A549 (cell line): ENCODE data around the gene SEC14L6. TPM values are rescaled to one million over a fixed set of nuclear protein-coding genes. Genes with fewer than 3 reads are reported as not detected.

Source experiments
- ATAC-seq, 2 experiments: fragments of 200-7000 bp in 1 of 2; fragments of >200 bp in 1 of 2; cut with Nextera tagmentation in 1 of 2; cut with Tn5 transposase in 1 of 2; 3 replicates each; pipeline versions ENCODE4 v1.8.0 to v1.9.1; 2018 to 2020; ENCODE audit warnings: mild to moderate bottlenecking in 1 of 2, moderate library complexity in 1 of 2
- CTCF ChIA-PET: fragments of 300-600 bp; sonication (Branson Sonifier 250); formaldehyde crosslinking; extraction: SDS; loops from one replicate; lab custom pipeline; 2021; ENCODE audit warnings: antibody characterized with exemption, inconsistent platforms; lab: Yijun Ruan, JAX
- POLR2A ChIA-PET: fragments of 350-600 bp; formaldehyde crosslinking; extraction: SDS; loops from one replicate; lab custom pipeline; 2021; ENCODE audit warnings: antibody characterized with exemption, inconsistent platforms; lab: Yijun Ruan, JAX
- DNase-seq, 2 experiments: peaks; one replicate each; pipeline versions ENCODE4 v3.0.0 to v3.0.0-alpha.2; 2011 to 2016; ENCODE audit warnings: low read depth in 1 of 2, low spot score in 1 of 2
- FAIRE-seq: peaks from 2 replicates; lab custom pipeline; 2011; peaks lifted over from hg19 to GRCh38; lab: Jason Lieb, UNC
- H3K27ac ChIP-seq, 2 experiments: fragments of >200 bp; sonication (Bioruptor Twin); formaldehyde crosslinking; 3 replicates each; pipeline ENCODE4 v1.5.1; 2016 to 2017
- H3K4me1 ChIP-seq: fragments of >200 bp; sonication (Bioruptor Twin); formaldehyde crosslinking; 3 replicates; pipeline ENCODE4 v1.6.1; 2016
- H3K4me2 ChIP-seq: fragments of >200 bp; sonication (Bioruptor Twin); formaldehyde crosslinking; 3 replicates; pipeline ENCODE4 v1.6.1; 2016
- H3K4me3 ChIP-seq: fragments of >200 bp; sonication (Bioruptor Twin); formaldehyde crosslinking; 3 replicates; pipeline ENCODE4 v1.5.1; 2016
- H3K9me3 ChIP-seq: fragments of >200 bp; sonication (Bioruptor Twin); formaldehyde crosslinking; 3 replicates; pipeline ENCODE4 v1.6.1; 2016
- BCL3 ChIP-seq: fragments of >200 bp; sonication (Bioruptor Twin); formaldehyde crosslinking; IDR thresholded peaks from 3 replicates; pipeline ENCODE4 v1.6.1; 2016
- CHD4 ChIP-seq: fragments of 200-600 bp; sonication (generic); IDR thresholded peaks from 2 replicates; pipeline ENCODE4 v1.6.1; 2016; ENCODE audit warnings: antibody characterized with exemption, mild to moderate bottlenecking, borderline replicate concordance
- EHMT2 ChIP-seq: fragments of 200-600 bp; sonication (generic); IDR thresholded peaks from 2 replicates; pipeline ENCODE4 v1.6.1; 2016; ENCODE audit warnings: antibody characterized with exemption, low read depth, mild to moderate bottlenecking, moderate library complexity
- HOXA7 ChIP-seq: fragments of 250-450 bp; sonication (Bioruptor Pico); IDR thresholded peaks from 2 replicates; pipeline ENCODE4 v1.5.0; 2020; ENCODE audit warnings: mild to moderate bottlenecking, moderate library complexity
- HOXB13 ChIP-seq: fragments of 250-450 bp; sonication (Bioruptor Pico); IDR thresholded peaks from 2 replicates; pipeline ENCODE4 v1.5.0; 2020; ENCODE audit warnings: low read depth, mild to moderate bottlenecking, moderate library complexity
- HOXB5 ChIP-seq: fragments of 250-450 bp; sonication (Bioruptor Pico); IDR thresholded peaks from 2 replicates; pipeline ENCODE4 v1.5.0; 2020; ENCODE audit warnings: mild to moderate bottlenecking, moderate library complexity
- JUNB ChIP-seq: fragments of >200 bp; sonication (Bioruptor Twin); formaldehyde crosslinking; IDR thresholded peaks from 2 replicates; pipeline ENCODE4 v1.6.1; 2016
- MYC ChIP-seq: IDR thresholded peaks from 2 replicates; pipeline ENCODE4 v1.6.1; 2012; ENCODE audit warnings: mild to moderate bottlenecking, inconsistent platforms, low read length, improper control_type of control experiment, borderline replicate concordance
- PHF8 ChIP-seq: fragments of 200-600 bp; sonication (generic); IDR thresholded peaks from 2 replicates; pipeline ENCODE4 v1.6.1; 2016; ENCODE audit warnings: low read depth, mild to moderate bottlenecking, antibody characterized with exemption, moderate library complexity, borderline replicate concordance
- POLR2A ChIP-seq: IDR thresholded peaks from 2 replicates; pipeline ENCODE4 v1.6.1; 2012; ENCODE audit warnings: mild to moderate bottlenecking, low read length
- RARB ChIP-seq: fragments of 250-450 bp; sonication (Bioruptor Pico); IDR thresholded peaks from 2 replicates; pipeline ENCODE4 v1.8.0; 2021; ENCODE audit warnings: mild to moderate bottlenecking, moderate library complexity
- REST ChIP-seq: fragments of 200-600 bp; sonication (generic); IDR thresholded peaks from 2 replicates; pipeline ENCODE4 v1.6.1; 2016; ENCODE audit warnings: antibody characterized with exemption, mild to moderate bottlenecking, moderate library complexity
- RNF2 ChIP-seq: fragments of 200-600 bp; sonication (generic); IDR thresholded peaks from 2 replicates; pipeline ENCODE4 v1.6.1; 2016; ENCODE audit warnings: low read depth, mild to moderate bottlenecking, antibody characterized with exemption, moderate library complexity, borderline replicate concordance
- SMC3 ChIP-seq: fragments of >200 bp; sonication (Bioruptor Twin); formaldehyde crosslinking; IDR thresholded peaks from 3 replicates; pipeline ENCODE4 v1.6.1; 2018; ENCODE audit warnings: inconsistent platforms
- SREBF2 ChIP-seq: fragments of 450-650 bp; IDR thresholded peaks from 2 replicates; pipeline ENCODE4 v1.6.1; 2014; ENCODE audit warnings: mild to moderate bottlenecking, moderate library complexity
- TFCP2L1 ChIP-seq: fragments of 250-450 bp; sonication (Bioruptor Pico); IDR thresholded peaks from 2 replicates; pipeline ENCODE4 v1.5.0; 2021; ENCODE audit warnings: mild to moderate bottlenecking
- TP53 ChIP-seq: fragments of 250-450 bp; sonication (Bioruptor Pico); IDR thresholded peaks from 2 replicates; pipeline ENCODE4 v1.5.0; 2021; ENCODE audit warnings: mild to moderate bottlenecking, moderate library complexity
- ZNF302 ChIP-seq: fragments of 250-450 bp; sonication (Bioruptor Pico); IDR thresholded peaks from 2 replicates; pipeline ENCODE4 v1.9.0; 2021; ENCODE audit warnings: inconsistent platforms, mild to moderate bottlenecking, moderate library complexity
- ZSCAN20 ChIP-seq: fragments of 250-450 bp; sonication (Bioruptor Pico); IDR thresholded peaks from 2 replicates; pipeline ENCODE4 v1.8.0; 2022; ENCODE audit warnings: mild to moderate bottlenecking, moderate library complexity
- WGBS: methylation state at CpG from one replicate; pipeline ENCODE4 v1.1.6; 2017; ENCODE audit errors: missing lambda C conversion rate; 5-methylcytosine and 5-hydroxymethylcytosine counted together
- polyA plus RNA-seq, 4 experiments: library from polyadenylated mRNA; depleted of rRNA in 3 of 4; stranded (reverse); fragments of >200 nt; fragmentation: RNase III in 1 of 4; extraction: RNeasy Plus Mini Kit Qiagen cat#74134 plus additional on column Dnase treatment in 1 of 4; gene quantifications; 2 replicates in 3 of 4; 3 replicates in 1 of 4; pipeline ENCODE4 v1.2.3, GENCODE V29; 2011 to 2017
- TF ChIP-seq, protein P1 (sequence below): fragments of 250-450 bp; sonication (Bioruptor Pico); IDR thresholded peaks from 2 replicates; pipeline ENCODE4 v1.5.0; 2021; ENCODE audit warnings: mild to moderate bottlenecking, moderate library complexity, borderline replicate concordance
- TF ChIP-seq, protein P2 (sequence below): IDR thresholded peaks from 2 replicates; pipeline ENCODE4 v1.6.1; 2012
- TF ChIP-seq, protein P3 (sequence below): fragments of >200 bp; sonication (Bioruptor Twin); formaldehyde crosslinking; IDR thresholded peaks from 2 replicates; pipeline ENCODE4 v1.6.1; 2016

Gene SEC14L6
- polyA plus RNA-seq, 2 of the 4 experiments (the other 2 are of a cell fraction): not detected

- H3K27ac ChIP-seq: no peak overlapping the region
- DNase-seq (no peak), FAIRE-seq (no peak), ATAC-seq (no peak)
- H3K9me3 ChIP-seq: no peaks in the 10 kb centered on the region
- no peaks in the 10 kb centered on the region for H3K4me1 ChIP-seq
- TF ChIP-seq, protein P1, sequence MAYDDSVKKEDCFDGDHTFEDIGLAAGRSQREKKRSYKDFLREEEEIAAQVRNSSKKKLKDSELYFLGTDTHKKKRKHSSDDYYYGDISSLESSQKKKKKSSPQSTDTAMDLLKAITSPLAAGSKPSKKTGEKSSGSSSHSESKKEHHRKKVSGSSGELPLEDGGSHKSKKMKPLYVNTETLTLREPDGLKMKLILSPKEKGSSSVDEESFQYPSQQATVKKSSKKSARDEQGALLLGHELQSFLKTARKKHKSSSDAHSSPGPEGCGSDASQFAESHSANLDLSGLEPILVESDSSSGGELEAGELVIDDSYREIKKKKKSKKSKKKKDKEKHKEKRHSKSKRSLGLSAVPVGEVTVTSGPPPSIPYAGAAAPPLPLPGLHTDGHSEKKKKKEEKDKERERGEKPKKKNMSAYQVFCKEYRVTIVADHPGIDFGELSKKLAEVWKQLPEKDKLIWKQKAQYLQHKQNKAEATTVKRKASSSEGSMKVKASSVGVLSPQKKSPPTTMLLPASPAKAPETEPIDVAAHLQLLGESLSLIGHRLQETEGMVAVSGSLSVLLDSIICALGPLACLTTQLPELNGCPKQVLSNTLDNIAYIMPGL (CRISPR knock-in tag): no peak
- TF ChIP-seq BCL3: no peak
- TF ChIP-seq SMC3: no peak
- TF ChIP-seq, protein P2, sequence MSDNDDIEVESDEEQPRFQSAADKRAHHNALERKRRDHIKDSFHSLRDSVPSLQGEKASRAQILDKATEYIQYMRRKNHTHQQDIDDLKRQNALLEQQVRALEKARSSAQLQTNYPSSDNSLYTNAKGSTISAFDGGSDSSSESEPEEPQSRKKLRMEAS: no peak
- no peak for TF ChIP-seq HOXA7
- TF ChIP-seq HOXB13 (CRISPR knock-in tag): no peak
- no peak for TF ChIP-seq HOXB5 (CRISPR knock-in tag)
- TF ChIP-seq TP53 (CRISPR knock-in tag): no peak
- TF ChIP-seq REST: no peak
- no peak for TF ChIP-seq TFCP2L1
- no peak for TF ChIP-seq RARB (CRISPR knock-in tag)
- no peak for TF ChIP-seq CHD4
- no peak for TF ChIP-seq POLR2A
- TF ChIP-seq MYC: no peak
- TF ChIP-seq RNF2: no peak
- TF ChIP-seq PHF8: no peak
- TF ChIP-seq ZNF302 (CRISPR knock-in tag): no peak
- TF ChIP-seq, protein P3, sequence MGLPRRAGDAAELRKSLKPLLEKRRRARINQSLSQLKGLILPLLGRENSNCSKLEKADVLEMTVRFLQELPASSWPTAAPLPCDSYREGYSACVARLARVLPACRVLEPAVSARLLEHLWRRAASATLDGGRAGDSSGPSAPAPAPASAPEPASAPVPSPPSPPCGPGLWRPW: no peak
- TF ChIP-seq ZSCAN20 (CRISPR knock-in tag): no peak
- no peak for TF ChIP-seq EHMT2
- no peak overlapping the region for H3K4me2 ChIP-seq
- H3K4me3 ChIP-seq: no peak overlapping the region
- WGBS: 87% methylated on average over 6 of the region's 6 CpGs
- CTCF ChIA-PET: no interaction called here
- POLR2A ChIA-PET: no interaction called here
Measured at GRCh38 chr22:30538280-30538679, 8.3 kb downstream of the SEC14L6 start.

DNA sequence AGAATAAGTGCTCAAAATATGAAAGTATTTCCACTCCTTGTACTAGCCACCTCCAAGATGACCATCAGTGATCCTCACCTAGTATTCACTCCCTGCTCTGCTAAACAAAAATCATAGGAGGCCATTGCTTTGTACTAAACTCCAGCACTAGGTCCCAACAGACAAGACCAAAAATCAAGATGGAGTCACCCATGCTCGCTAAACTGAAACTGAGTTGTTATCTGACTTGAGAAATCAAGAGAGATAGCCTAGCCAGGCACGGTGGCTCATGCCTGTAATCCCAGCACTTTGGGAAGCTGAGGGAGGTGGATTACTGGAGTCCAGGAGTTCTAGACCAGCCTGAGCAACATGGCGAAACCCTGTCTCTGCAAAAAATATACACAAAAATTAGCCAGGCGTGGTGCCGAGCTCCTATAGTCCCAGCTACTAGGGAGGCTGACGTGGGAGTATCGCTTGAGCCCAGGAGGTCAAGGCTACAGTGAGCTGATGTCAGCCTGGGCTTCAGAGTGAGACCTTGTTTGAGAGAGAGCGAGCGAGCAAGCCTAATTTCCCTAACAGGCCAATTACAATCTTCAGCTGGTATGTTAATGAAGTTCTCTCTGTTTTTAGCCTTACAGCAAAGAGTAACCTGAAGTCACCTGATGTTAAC, 9.3 kb downstream of the SEC14L6 start:
- FAIRE-seq (no peak), ATAC-seq (no peak)

More for the DNA sequence above, 9.3 kb downstream of the SEC14L6 start:
- no peak for DNase-seq
- Histone ChIP-seq H3K27ac (no peak overlapping the region), H3K4me1 (no peaks in the 10 kb centered on the region), H3K4me3 (no peak overlapping the region), H3K9me3 (no peaks in the 10 kb centered on the region), H3K4me2 (no peak overlapping the region)
- TF ChIP-seq HOXA7 (no peak), JUNB (no peak), BCL3 (no peak), SREBF2 (no peak), SMC3 (no peak)
- TF ChIP-seq, protein P1 (CRISPR knock-in tag): no peak
- POLR2A ChIA-PET: no interaction called here
- WGBS: 90% methylated on average over 4 of the region's 9 CpGs
- CTCF ChIA-PET: no interaction called here
